ENCODE results near the gene ABCA5. TPM values are rescaled to one million over a fixed set of nuclear protein-coding genes. Genes with fewer than 3 reads are reported as not detected.
"Not testable (repeated sequence)": the region's sequence is repeated elsewhere in the genome, so short reads cannot be mapped to it uniquely, and the experiment has no call there.

The ABCA5 gene
- total RNA-seq, 1 experiment from 2014 or later = 4.5 TPM

DNA sequence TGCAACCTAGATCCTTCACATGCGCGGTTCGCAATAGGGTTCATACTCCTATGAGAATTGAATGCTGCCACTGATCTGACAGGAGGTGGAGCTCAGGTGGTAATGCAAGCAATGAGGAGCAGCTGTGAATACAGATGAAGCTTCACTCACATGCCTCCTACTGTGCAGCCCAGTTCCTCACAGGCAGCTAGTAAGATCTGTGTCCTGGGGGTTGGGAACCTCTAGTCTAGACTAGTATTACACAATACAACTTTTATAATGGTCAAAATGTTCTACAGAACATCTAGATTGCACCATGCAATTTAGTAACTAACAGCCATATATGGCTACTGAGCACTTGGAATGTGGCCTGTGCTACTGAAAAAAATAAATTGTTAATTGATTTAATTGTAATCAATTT lies 26.7 kb downstream of the ABCA5 start:
- Histone ChIP-seq H3T11ph (ENCODE audit: low read length) (no peak overlapping the region), H4K20me1 (ENCODE audit: control insufficient read depth, insufficient read depth, insufficient read length) (no peaks in the 10 kb centered on the region), H3K79me1 (ENCODE audit: insufficient read depth, low read depth, low read length, poor library complexity, severe bottlenecking) (no peaks in the 10 kb centered on the region), H4K5ac (ENCODE audit: insufficient read length, low read depth, low read length) (no peak overlapping the region), H3K14ac (ENCODE audit: insufficient read depth, low read length) (no peak overlapping the region), H3K27ac (ENCODE audit: insufficient read length, low read depth, low read length) (no peak overlapping the region), H3K18ac (ENCODE audit: insufficient read length, low read depth, low read length) (no peak overlapping the region), H2AK5ac (ENCODE audit: insufficient read length, low read length) (no peak overlapping the region), H3K23me2 (ENCODE audit: insufficient read length, low read depth, low read length, poor library complexity, severe bottlenecking) (no peaks in the 10 kb centered on the region), H3K4me2 (ENCODE audit: insufficient read depth, insufficient read length, low read length) (no peak overlapping the region), H3K4ac (ENCODE audit: low read depth, low read length) (no peak overlapping the region), H3K79me2 (ENCODE audit: insufficient read depth, low read length) (no peaks in the 10 kb centered on the region), H2AFZ (ENCODE audit: low read length) (no peak overlapping the region), H2BK12ac (ENCODE audit: insufficient read length, low read depth, low read length) (no peak overlapping the region), H3K23ac (ENCODE audit: insufficient read length, low read depth, low read length) (no peak overlapping the region), H2BK20ac (ENCODE audit: low read depth, low read length, poor library complexity, severe bottlenecking) (no peak overlapping the region), H4K8ac (replicated peaks; ENCODE audit: insufficient read length, low read depth, low read length) (no peak overlapping the region), H2BK15ac (ENCODE audit: low read depth, low read length) (no peak overlapping the region), H3K9ac (ENCODE audit: extremely low read depth, insufficient read length, low read length) (no peak overlapping the region), H4K91ac (ENCODE audit: insufficient read length, low read depth, low read length) (no peak overlapping the region), H3K56ac (ENCODE audit: insufficient read length, low read depth, low read length) (no peak overlapping the region), H2BK120ac (ENCODE audit: low read depth, low read length, poor library complexity, severe bottlenecking) (no peak overlapping the region), H2BK5ac (ENCODE audit: insufficient read length, low read length) (no peak overlapping the region), H3K4me1 (ENCODE audit: insufficient read depth, low read length) (no peaks in the 10 kb centered on the region), H3K27me3 (ENCODE audit: insufficient read depth, low read length) (no peaks in the 10 kb centered on the region), H3K9me3 (ENCODE audit: control insufficient read depth, low read depth, low read length) (no peaks in the 10 kb centered on the region)
- TF ChIP-seq, protein P1, sequence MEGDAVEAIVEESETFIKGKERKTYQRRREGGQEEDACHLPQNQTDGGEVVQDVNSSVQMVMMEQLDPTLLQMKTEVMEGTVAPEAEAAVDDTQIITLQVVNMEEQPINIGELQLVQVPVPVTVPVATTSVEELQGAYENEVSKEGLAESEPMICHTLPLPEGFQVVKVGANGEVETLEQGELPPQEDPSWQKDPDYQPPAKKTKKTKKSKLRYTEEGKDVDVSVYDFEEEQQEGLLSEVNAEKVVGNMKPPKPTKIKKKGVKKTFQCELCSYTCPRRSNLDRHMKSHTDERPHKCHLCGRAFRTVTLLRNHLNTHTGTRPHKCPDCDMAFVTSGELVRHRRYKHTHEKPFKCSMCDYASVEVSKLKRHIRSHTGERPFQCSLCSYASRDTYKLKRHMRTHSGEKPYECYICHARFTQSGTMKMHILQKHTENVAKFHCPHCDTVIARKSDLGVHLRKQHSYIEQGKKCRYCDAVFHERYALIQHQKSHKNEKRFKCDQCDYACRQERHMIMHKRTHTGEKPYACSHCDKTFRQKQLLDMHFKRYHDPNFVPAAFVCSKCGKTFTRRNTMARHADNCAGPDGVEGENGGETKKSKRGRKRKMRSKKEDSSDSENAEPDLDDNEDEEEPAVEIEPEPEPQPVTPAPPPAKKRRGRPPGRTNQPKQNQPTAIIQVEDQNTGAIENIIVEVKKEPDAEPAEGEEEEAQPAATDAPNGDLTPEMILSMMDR (conservative IDR thresholded peaks at IDR 0.05) = no peak
- H3K27me3 Mint-ChIP-seq (ENCODE audit: low read depth) = no peaks in the 10 kb centered on the region
- no peak for DNase-seq
- H3K4me1 Mint-ChIP-seq = no peaks in the 10 kb centered on the region
- WGBS (ENCODE audit: extremely low coverage, insufficient read length, low lambda C conversion rate) = no CpG with 5 or more reads among the region's 3 CpGs
- H3K27ac Mint-ChIP-seq = no peak overlapping the region
- peaks cover 3 to 4% of the 10 kb centered on the region in 2 experiments; a peak in 3 of 5 replicates for H3K9me3 Mint-ChIP-seq
- no peak overlapping the region for H3K4me3 Mint-ChIP-seq
- H3K36me3 Mint-ChIP-seq (ENCODE audit: insufficient read depth in 1 of 3, low read depth in 3 of 3) = peaks cover 0 to 24% (median 0%) of the 10 kb centered on the region in 3 experiments; a peak in 3 of 7 replicates

DNA sequence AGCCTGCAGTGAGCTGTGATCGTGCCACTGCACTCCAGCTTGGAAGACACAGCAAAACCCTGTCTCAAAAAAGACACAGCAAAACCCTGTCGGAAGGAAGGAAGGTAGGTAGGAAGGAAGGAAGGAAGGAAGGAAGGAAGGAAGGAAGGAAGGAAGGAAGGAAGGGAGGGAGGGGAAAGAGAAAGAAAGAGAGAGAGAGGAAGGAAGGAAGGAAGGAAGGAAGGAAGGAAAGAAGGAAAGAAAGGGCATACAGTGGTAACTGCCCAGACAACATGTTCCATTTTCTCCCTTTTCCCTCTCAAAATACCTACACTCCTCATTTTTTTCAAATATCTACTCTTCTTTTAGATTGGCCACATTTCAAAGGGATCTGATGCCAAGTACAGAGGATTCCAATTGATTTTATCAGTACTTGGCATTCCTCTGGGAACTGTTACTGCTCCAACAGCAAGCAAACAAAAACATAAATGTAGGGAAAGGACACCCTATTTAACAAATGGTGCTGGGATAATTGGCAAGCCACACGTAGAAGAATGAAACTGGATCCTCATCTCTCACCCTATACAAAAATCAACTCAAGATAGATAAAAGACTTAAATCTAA lies 28.7 kb downstream of the ABCA5 start:
- not testable (repeated sequence) for H2AK5ac ChIP-seq (ENCODE audit: insufficient read length, low read length); H4K91ac ChIP-seq (ENCODE audit: insufficient read length, low read depth, low read length); H3K14ac ChIP-seq (ENCODE audit: insufficient read depth, low read length); H3K9me3 Mint-ChIP-seq; H3K27me3 ChIP-seq (ENCODE audit: insufficient read depth, low read length); H3K79me1 ChIP-seq (ENCODE audit: insufficient read depth, low read depth, low read length, poor library complexity, severe bottlenecking); H3K27me3 Mint-ChIP-seq (ENCODE audit: low read depth); H3K4me1 Mint-ChIP-seq; H3K23ac ChIP-seq (ENCODE audit: insufficient read length, low read depth, low read length); H3K9ac ChIP-seq (ENCODE audit: extremely low read depth, insufficient read length, low read length); H4K8ac ChIP-seq (replicated peaks; ENCODE audit: insufficient read length, low read depth, low read length); H3K23me2 ChIP-seq (ENCODE audit: insufficient read length, low read depth, low read length, poor library complexity, severe bottlenecking); H4K5ac ChIP-seq (ENCODE audit: insufficient read length, low read depth, low read length); H3K4me3 Mint-ChIP-seq; H2BK20ac ChIP-seq (ENCODE audit: low read depth, low read length, poor library complexity, severe bottlenecking); H3K9me3 ChIP-seq (ENCODE audit: control insufficient read depth, low read depth, low read length); H3K4ac ChIP-seq (ENCODE audit: low read depth, low read length); H2BK120ac ChIP-seq (ENCODE audit: low read depth, low read length, poor library complexity, severe bottlenecking); H2BK15ac ChIP-seq (ENCODE audit: low read depth, low read length); H3K4me1 ChIP-seq (ENCODE audit: insufficient read depth, low read length); H2BK5ac ChIP-seq (ENCODE audit: insufficient read length, low read length); H3K79me2 ChIP-seq (ENCODE audit: insufficient read depth, low read length); DNase-seq; H3K27ac ChIP-seq (ENCODE audit: insufficient read length, low read depth, low read length); H4K20me1 ChIP-seq (ENCODE audit: control insufficient read depth, insufficient read depth, insufficient read length); H3K56ac ChIP-seq (ENCODE audit: insufficient read length, low read depth, low read length); H2BK12ac ChIP-seq (ENCODE audit: insufficient read length, low read depth, low read length); H3T11ph ChIP-seq (ENCODE audit: low read length); H2AFZ ChIP-seq (ENCODE audit: low read length); H3K18ac ChIP-seq (ENCODE audit: insufficient read length, low read depth, low read length); H3K27ac Mint-ChIP-seq; H3K4me2 ChIP-seq (ENCODE audit: insufficient read depth, insufficient read length, low read length)
- no CpG with 5 or more reads among the region's 3 CpGs for WGBS (ENCODE audit: extremely low coverage, insufficient read length, low lambda C conversion rate)
- peaks cover 0 to 24% (median 0%) of the 10 kb centered on the region in 3 experiments; a peak in 3 of 7 replicates for H3K36me3 Mint-ChIP-seq (ENCODE audit: insufficient read depth in 1 of 3, low read depth in 3 of 3)

Data from H9 (cell line).